ENCODE data around the gene CENPC.

GRCh38 chr4:67584496-67584895, 39.2 kb upstream of the CENPC start:
- no peak for TF ChIP-seq EZH2 (IDR thresholded peaks at IDR 0.05; ENCODE audit: low read depth, unreplicated experiment)
- TF ChIP-seq CTCF (conservative IDR thresholded peaks at IDR 0.05; ENCODE audit: low read depth in 2 of 2): no peak
- no peak for TF ChIP-seq REST (IDR thresholded peaks at IDR 0.05; ENCODE audit: unreplicated experiment)
- no peak for TF ChIP-seq ZNF462 (CRISPR knock-in tag; IDR thresholded peaks at IDR 0.05)
- TF ChIP-seq ZNF331 (CRISPR knock-in tag; IDR thresholded peaks at IDR 0.05; ENCODE audit: low read depth): no peak
- TF ChIP-seq POLR2AphosphoS5 (IDR thresholded peaks at IDR 0.05; ENCODE audit: low read depth): no peak
- no peak for TF ChIP-seq EZH2phosphoT487 (IDR thresholded peaks at IDR 0.05; ENCODE audit: unreplicated experiment)
- no peak for TF ChIP-seq JUNB (IDR thresholded peaks at IDR 0.05; ENCODE audit: unreplicated experiment)
- no peak for TF ChIP-seq CREB1 (CRISPR knock-in tag; IDR thresholded peaks at IDR 0.05; ENCODE audit: low read depth)
- TF ChIP-seq NANOG (IDR thresholded peaks at IDR 0.05; ENCODE audit: borderline replicate concordance): no peak
- TF ChIP-seq STAT1 (IDR thresholded peaks at IDR 0.05; ENCODE audit: unreplicated experiment): no peak
